ENCODE data around the gene CTRB1. TPM values are rescaled to one million over a fixed set of nuclear protein-coding genes. Genes with fewer than 3 reads are reported as not detected.

Gene CTRB1
- total RNA-seq, 1 experiment from 2014 or later: not detected

GRCh38 chr16:75258807-75259141 is 40.0 kb downstream of the CTRB1 start:
- Histone ChIP-seq H3K27me3 (ENCODE audit: insufficient read depth, low read length) (no peaks in the 10 kb centered on the region), H3K56ac (ENCODE audit: insufficient read length, low read depth, low read length) (no peak overlapping the region), H3K79me2 (ENCODE audit: insufficient read depth, low read length) (peaks cover 29% of the 10 kb centered on the region; the same call in 1 of the 2 replicates), H3K14ac (ENCODE audit: insufficient read depth, low read length) (no peak overlapping the region), H4K8ac (replicated peaks; ENCODE audit: insufficient read length, low read depth, low read length) (no peak overlapping the region), H2BK5ac (ENCODE audit: insufficient read length, low read length) (no peak overlapping the region), H3K4ac (ENCODE audit: low read depth, low read length) (no peak overlapping the region), H2AK5ac (ENCODE audit: insufficient read length, low read length) (no peak overlapping the region), H2BK12ac (ENCODE audit: insufficient read length, low read depth, low read length) (no peak overlapping the region), H3K23me2 (ENCODE audit: insufficient read length, low read depth, low read length, poor library complexity, severe bottlenecking) (no peaks in the 10 kb centered on the region), H2BK120ac (ENCODE audit: low read depth, low read length, poor library complexity, severe bottlenecking) (no peak overlapping the region), H3T11ph (ENCODE audit: low read length) (no peak overlapping the region), H4K20me1 (ENCODE audit: control insufficient read depth, insufficient read depth, insufficient read length) (no peaks in the 10 kb centered on the region), H4K91ac (ENCODE audit: insufficient read length, low read depth, low read length) (no peak overlapping the region), H3K79me1 (ENCODE audit: insufficient read depth, low read depth, low read length, poor library complexity, severe bottlenecking) (peaks cover 9% of the 10 kb centered on the region), H3K9me3 (ENCODE audit: control insufficient read depth, low read depth, low read length) (no peaks in the 10 kb centered on the region), H2AFZ (ENCODE audit: low read length) (no peak overlapping the region), H3K4me2 (ENCODE audit: insufficient read depth, insufficient read length, low read length) (no peak overlapping the region), H3K18ac (ENCODE audit: insufficient read length, low read depth, low read length) (no peak overlapping the region), H3K27ac (ENCODE audit: insufficient read length, low read depth, low read length) (no peak overlapping the region), H3K9ac (ENCODE audit: extremely low read depth, insufficient read length, low read length) (no peak overlapping the region), H4K5ac (ENCODE audit: insufficient read length, low read depth, low read length) (no peak overlapping the region), H3K4me1 (ENCODE audit: insufficient read depth, low read length) (peaks cover 14% of the 10 kb centered on the region; the same call in 1 of the 2 replicates), H2BK20ac (ENCODE audit: low read depth, low read length, poor library complexity, severe bottlenecking) (no peak overlapping the region), H2BK15ac (ENCODE audit: low read depth, low read length) (no peak overlapping the region), H3K23ac (ENCODE audit: insufficient read length, low read depth, low read length) (no peak overlapping the region)
- H3K9me3 Mint-ChIP-seq: no peaks in the 10 kb centered on the region
- no CpG with 5 or more reads among the region's 6 CpGs for WGBS (ENCODE audit: extremely low coverage, insufficient read length, low lambda C conversion rate)
- H3K4me1 Mint-ChIP-seq: peaks cover 63 to 69% of the 10 kb centered on the region in 2 experiments
- DNase-seq: no peak
- H3K4me3 Mint-ChIP-seq: no peak overlapping the region
- H3K36me3 Mint-ChIP-seq (ENCODE audit: insufficient read depth in 1 of 3, low read depth in 3 of 3): peaks cover 0 to 6% (median 4%) of the 10 kb centered on the region in 3 experiments; a peak in 4 of 7 replicates
- no peak for TF ChIP-seq CTCF (conservative IDR thresholded peaks at IDR 0.05)
- H3K27ac Mint-ChIP-seq: no peak overlapping the region
- H3K27me3 Mint-ChIP-seq (ENCODE audit: low read depth): no peaks in the 10 kb centered on the region

All from H9 (cell line).